ENCODE measurements around the gene ATP1A4.

The ATP1A4 gene

DNA sequence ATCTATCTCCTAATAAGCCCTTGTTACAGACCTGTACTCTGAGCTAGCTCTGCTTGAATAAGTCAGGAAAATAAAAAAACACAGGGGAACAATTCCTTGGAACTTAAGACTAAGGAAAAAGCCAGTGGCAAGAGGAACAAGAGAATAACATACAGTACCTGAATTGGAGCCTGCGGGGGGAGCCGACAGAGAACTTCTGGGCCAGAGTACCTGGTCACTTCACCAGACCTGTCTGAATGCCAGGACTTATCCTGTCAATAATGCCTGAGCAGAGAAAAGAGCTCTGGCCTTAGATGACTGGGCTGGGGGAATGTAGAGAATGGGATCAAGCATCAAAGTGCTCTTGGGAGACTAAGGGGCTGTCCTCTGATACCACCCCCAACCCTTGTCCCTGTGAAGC, 68.9 kb downstream of the ATP1A4 start:
- TF ChIP-seq, protein P1, sequence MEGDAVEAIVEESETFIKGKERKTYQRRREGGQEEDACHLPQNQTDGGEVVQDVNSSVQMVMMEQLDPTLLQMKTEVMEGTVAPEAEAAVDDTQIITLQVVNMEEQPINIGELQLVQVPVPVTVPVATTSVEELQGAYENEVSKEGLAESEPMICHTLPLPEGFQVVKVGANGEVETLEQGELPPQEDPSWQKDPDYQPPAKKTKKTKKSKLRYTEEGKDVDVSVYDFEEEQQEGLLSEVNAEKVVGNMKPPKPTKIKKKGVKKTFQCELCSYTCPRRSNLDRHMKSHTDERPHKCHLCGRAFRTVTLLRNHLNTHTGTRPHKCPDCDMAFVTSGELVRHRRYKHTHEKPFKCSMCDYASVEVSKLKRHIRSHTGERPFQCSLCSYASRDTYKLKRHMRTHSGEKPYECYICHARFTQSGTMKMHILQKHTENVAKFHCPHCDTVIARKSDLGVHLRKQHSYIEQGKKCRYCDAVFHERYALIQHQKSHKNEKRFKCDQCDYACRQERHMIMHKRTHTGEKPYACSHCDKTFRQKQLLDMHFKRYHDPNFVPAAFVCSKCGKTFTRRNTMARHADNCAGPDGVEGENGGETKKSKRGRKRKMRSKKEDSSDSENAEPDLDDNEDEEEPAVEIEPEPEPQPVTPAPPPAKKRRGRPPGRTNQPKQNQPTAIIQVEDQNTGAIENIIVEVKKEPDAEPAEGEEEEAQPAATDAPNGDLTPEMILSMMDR (IDR thresholded peaks at IDR 0.05): no peak

DNA sequence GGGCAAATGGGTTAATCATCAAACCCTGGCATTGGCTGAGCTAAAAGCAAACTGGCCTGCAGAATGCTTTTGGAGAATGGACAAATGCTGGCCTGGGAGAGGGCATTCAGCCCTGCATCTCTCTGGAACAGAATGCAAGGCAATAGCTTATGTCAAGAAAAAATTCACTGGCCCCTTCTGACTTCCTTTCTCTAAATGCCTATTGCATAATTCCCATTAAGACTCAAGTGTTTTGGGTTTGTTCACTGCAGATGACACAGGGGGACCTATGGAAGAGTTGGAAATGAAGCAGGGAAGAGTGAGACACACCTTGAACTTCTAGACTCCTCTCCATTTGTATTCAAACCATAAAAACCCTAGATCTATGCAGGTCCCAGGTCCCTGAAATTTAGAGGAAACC, 69.7 kb downstream of the ATP1A4 start:
- TF ChIP-seq, protein P1 (IDR thresholded peaks at IDR 0.05): no peak

DNA sequence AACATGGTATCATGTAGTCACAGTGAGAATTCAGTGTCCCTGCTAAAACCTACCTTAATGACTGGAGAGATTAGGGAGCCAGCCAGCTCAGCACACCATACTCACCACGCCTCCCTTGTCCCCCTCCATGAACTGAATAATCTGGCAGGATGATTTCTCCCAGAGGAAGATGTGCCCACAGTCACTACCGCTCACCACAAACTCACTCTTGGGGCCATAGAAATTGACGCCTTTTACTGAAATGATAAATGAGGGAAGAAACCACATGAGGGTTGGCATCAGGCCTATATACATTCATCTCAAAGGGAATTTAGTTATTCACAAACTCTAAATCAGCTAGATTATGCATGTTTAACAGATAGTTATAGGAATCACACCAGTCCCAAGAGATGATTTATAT, 71.1 kb downstream of the ATP1A4 start:
- TF ChIP-seq, protein P1 (IDR thresholded peaks at IDR 0.05): no peak

DNA sequence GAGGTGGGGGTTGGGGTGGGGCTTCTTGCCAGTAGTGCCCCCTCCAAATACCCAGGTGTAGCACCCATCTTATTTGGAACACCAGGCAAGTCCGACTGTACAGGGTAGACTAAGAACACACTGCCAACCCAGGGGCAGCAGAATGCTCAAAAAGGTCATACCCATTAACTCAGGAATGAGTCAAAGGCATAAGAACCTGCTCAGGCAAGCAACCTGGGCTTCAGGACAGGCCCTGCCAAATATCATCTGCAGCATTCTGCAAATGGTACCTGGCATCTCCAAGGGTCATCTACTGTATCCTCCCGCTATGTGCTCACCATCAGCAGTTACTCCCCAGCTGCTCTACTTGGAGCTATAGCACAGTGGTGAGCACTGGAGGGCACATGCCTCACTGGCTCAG, 73.2 kb downstream of the ATP1A4 start:
- TF ChIP-seq, protein P1 (IDR thresholded peaks at IDR 0.05): no peak

DNA sequence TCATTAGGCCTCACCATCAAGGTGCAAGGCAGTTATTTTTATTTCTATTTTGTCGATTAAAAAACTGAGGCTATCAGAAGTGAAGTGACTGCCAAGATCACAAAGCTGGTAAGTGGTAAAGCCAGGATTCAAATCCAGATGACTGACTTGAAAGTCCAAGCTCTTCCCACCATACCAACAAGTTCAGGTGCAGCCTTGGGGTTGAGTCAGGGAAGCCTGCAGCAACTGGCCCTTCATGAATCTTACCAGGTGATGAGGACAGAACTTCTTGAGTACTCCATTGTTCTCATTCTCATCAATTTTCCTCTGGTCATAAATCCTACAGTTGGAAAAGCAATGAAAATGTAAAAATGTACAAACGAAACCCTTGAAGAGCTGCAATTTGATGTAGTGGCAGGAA, 73.9 kb downstream of the ATP1A4 start:
- TF ChIP-seq, protein P1 (IDR thresholded peaks at IDR 0.05): no peak

DNA sequence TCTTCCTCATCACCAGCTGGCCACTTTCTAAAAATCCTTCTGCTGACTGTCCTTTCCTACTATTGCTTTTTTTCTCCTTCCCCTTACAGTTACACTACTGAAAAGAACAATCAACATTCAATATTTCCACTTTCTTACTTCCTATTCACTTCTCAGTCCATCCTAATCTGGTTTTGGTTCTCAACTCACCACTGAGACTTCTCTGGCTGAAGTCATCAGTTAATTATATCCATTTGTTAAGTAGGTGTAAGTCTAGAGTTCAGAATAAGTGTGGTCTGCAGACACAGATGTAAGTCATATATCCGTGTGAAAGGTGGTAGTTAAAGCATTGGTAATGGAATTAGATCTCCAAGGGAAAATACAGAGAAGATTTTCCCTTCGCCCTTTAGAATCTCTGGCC, 75.2 kb downstream of the ATP1A4 start:
- TF ChIP-seq, protein P1 (IDR thresholded peaks at IDR 0.05): no peak

DNA sequence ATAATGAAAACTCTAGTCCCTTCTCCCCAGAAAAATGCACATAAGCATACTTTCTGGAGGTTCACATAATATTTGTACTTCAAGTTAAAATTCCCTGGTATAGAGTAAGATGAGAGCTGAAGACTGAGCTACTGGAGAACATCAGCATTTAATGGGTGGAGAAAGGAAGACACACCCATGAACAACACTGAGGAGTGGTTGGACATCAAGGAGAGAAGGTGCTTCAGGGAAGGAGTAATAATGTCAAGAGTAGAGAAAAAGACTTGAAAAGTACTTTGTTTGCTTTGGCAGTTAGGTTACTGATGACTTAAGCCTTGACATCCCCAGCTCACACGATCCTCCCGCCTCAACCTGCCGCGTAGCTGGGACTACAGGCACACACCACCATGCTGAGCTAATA, 75.6 kb downstream of the ATP1A4 start:
- TF ChIP-seq, protein P1 (IDR thresholded peaks at IDR 0.05): no peak

DNA sequence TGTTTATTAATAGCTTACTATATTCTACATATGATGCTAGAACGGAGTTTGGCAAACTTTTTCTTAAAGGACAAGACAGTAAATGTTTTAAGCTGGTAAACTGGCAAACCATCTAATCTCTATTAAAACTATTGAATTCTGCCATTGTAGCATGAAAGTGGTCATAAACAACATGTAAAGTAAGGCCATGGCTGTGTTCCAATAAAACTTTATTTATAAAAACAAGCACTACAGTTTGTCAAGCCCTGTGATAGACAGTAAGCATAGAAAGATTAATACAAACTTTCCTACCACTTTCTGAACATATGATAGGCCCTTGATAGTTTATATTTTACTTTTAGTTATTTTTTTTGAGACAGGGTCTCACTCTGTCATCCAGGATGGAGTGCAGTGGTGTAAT, 76.2 kb downstream of the ATP1A4 start:
- TF ChIP-seq, protein P1 (IDR thresholded peaks at IDR 0.05): no peak
